ENCODE data around the gene PPP1R14C.

The PPP1R14C gene

GRCh38 chr6:150298030-150298380 is 155.2 kb downstream of the PPP1R14C start:
- DNase-seq (ENCODE audit: low read depth): no peak

- DNase-seq (ENCODE audit: low read depth): no peak
Measured at GRCh38 chr6:150298676-150299075, 155.8 kb downstream of the PPP1R14C start.
